Measurements from ENCODE around the gene ANK3. TPM values are rescaled to one million over a fixed set of nuclear protein-coding genes. Genes with fewer than 3 reads are reported as not detected.
A peak's percentile ranks its signal among the peaks of the same experiment; 100 is the strongest.

Gene ANK3
- total RNA-seq, 2 donors from 2014 or later = 41.0 to 113 TPM

- Histone ChIP-seq H3K4me1 (peaks cover 23% of the 10 kb centered on the region), H3K36me3 (replicated peaks in 1 of 2; ENCODE audit: insufficient read depth in 1 of 2, low read depth in 2 of 2) (no peaks in the 10 kb centered on the region), H3K9me3 (no peaks in the 10 kb centered on the region), H3K27me3 (no peaks in the 10 kb centered on the region), H3K4me3 (no peak overlapping the region), H3K27ac (peak overlapping the region in 3 of 4 donors; percentile 60 to 67 (median 66))
- ATAC-seq = peak; percentile 18
- TF ChIP-seq CTCF (IDR thresholded peaks at IDR 0.05) = no peak
- TF ChIP-seq POLR2A (IDR thresholded peaks at IDR 0.05) = no peak
- intact Hi-C loops (cut with DNase I) = no loop called here
- DNase-seq = no peak
- WGBS, 2 donors = 51 to 55% methylated on average over 2 of the region's 2 CpGs
These were observed 106.3 kb downstream of the ANK3 start for GRCh38 chr10:60283397-60283796.

GRCh38 chr10:60282771-60283353 lies 106.8 kb downstream of the ANK3 start:
- DNase-seq (peak in 3 of 4 donors; percentile 18 to 54 (median 33)), ATAC-seq (peak; percentile 94)
- 43 to 50% methylated on average over 5 of the region's 5 CpGs for WGBS, 2 donors
- no peak for TF ChIP-seq CTCF (IDR thresholded peaks at IDR 0.05)
- no peak for TF ChIP-seq POLR2A (IDR thresholded peaks at IDR 0.05)
- no peaks in the 10 kb centered on the region for H3K36me3 ChIP-seq (replicated peaks in 1 of 2; ENCODE audit: insufficient read depth in 1 of 2, low read depth in 2 of 2)
- peaks cover 23% of the 10 kb centered on the region for H3K4me1 ChIP-seq
- H3K9me3 ChIP-seq = no peaks in the 10 kb centered on the region
- peak overlapping the region in 3 of 4 donors; percentile 60 to 67 (median 66) for H3K27ac ChIP-seq
- H3K4me3 ChIP-seq = no peak overlapping the region
- no peaks in the 10 kb centered on the region for H3K27me3 ChIP-seq
- intact Hi-C loops (cut with DNase I) = no loop called here

- DNase-seq (no peak), ATAC-seq (no peak)
- Histone ChIP-seq H3K36me3 (replicated peaks in 1 of 2; ENCODE audit: insufficient read depth in 1 of 2, low read depth in 2 of 2) (no peaks in the 10 kb centered on the region), H3K4me3 (no peak overlapping the region), H3K4me1 (peaks cover 20% of the 10 kb centered on the region), H3K27me3 (no peaks in the 10 kb centered on the region), H3K27ac (peak overlapping the region in 1 of 4 donors; percentile 66), H3K9me3 (no peaks in the 10 kb centered on the region)
- WGBS, 2 donors = 88 to 90% methylated on average over 6 of the region's 6 CpGs
- TF ChIP-seq CTCF (IDR thresholded peaks at IDR 0.05) (no peak), POLR2A (IDR thresholded peaks at IDR 0.05) (no peak)
- intact Hi-C loops (cut with DNase I) = no loop called here
These were observed 107.8 kb downstream of the ANK3 start for GRCh38 chr10:60281792-60282353.

GRCh38 chr10:60281331-60281730 lies 108.3 kb downstream of the ANK3 start:
- Histone ChIP-seq H3K27ac (no peak overlapping the region), H3K36me3 (replicated peaks in 1 of 2; ENCODE audit: insufficient read depth in 1 of 2, low read depth in 2 of 2) (no peaks in the 10 kb centered on the region), H3K27me3 (no peaks in the 10 kb centered on the region), H3K4me1 (peaks cover 20% of the 10 kb centered on the region), H3K9me3 (no peaks in the 10 kb centered on the region), H3K4me3 (no peak overlapping the region)
- no peak for TF ChIP-seq CTCF (IDR thresholded peaks at IDR 0.05)
- no peak for TF ChIP-seq POLR2A (IDR thresholded peaks at IDR 0.05)
- intact Hi-C loops (cut with DNase I) = no loop called here
- 88 to 94% methylated on average over 1 of the region's 1 CpG for WGBS, 2 donors
- ATAC-seq (no peak), DNase-seq (no peak)

GRCh38 chr10:60280475-60280874 lies 109.2 kb downstream of the ANK3 start:
- Histone ChIP-seq H3K4me1 (peaks cover 20% of the 10 kb centered on the region), H3K9me3 (no peaks in the 10 kb centered on the region), H3K27me3 (no peaks in the 10 kb centered on the region), H3K4me3 (no peak overlapping the region), H3K36me3 (replicated peaks in 1 of 2; ENCODE audit: insufficient read depth in 1 of 2, low read depth in 2 of 2) (no peaks in the 10 kb centered on the region), H3K27ac (no peak overlapping the region)
- WGBS, 2 donors = 95 to 98% methylated on average over 2 of the region's 2 CpGs
- intact Hi-C loops (cut with DNase I) = no loop called here
- no peak for DNase-seq
- no peak for ATAC-seq
- TF ChIP-seq POLR2A (IDR thresholded peaks at IDR 0.05) = no peak
- no peak for TF ChIP-seq CTCF (IDR thresholded peaks at IDR 0.05)
